Measurements from ENCODE around the gene VPS36.

Gene VPS36

GRCh38 chr13:52419080-52419479, 31.4 kb downstream of the VPS36 start:
- Histone ChIP-seq H2AFZ (ENCODE audit: low read depth) (no peak overlapping the region), H3K79me2 (ENCODE audit: insufficient read depth, low read depth) (no peaks in the 10 kb centered on the region), H3K9ac (no peak overlapping the region), H3K4me1 (ENCODE audit: low read depth, poor library complexity, severe bottlenecking) (no peaks in the 10 kb centered on the region), H3K36me3 (ENCODE audit: insufficient read depth) (no peaks in the 10 kb centered on the region; the same call in 1 of the 2 replicates), H3K4me2 (no peak overlapping the region), H3K4me3 (IDR thresholded peaks at IDR 0.05; ENCODE audit: insufficient read depth, low read depth, low read length) (no peak overlapping the region), H4K20me1 (ENCODE audit: insufficient read depth) (no peaks in the 10 kb centered on the region), H3K27me3 (ENCODE audit: insufficient read depth, low read depth) (no peaks in the 10 kb centered on the region), H3K27ac (no peak overlapping the region)
- TF ChIP-seq, protein P1, sequence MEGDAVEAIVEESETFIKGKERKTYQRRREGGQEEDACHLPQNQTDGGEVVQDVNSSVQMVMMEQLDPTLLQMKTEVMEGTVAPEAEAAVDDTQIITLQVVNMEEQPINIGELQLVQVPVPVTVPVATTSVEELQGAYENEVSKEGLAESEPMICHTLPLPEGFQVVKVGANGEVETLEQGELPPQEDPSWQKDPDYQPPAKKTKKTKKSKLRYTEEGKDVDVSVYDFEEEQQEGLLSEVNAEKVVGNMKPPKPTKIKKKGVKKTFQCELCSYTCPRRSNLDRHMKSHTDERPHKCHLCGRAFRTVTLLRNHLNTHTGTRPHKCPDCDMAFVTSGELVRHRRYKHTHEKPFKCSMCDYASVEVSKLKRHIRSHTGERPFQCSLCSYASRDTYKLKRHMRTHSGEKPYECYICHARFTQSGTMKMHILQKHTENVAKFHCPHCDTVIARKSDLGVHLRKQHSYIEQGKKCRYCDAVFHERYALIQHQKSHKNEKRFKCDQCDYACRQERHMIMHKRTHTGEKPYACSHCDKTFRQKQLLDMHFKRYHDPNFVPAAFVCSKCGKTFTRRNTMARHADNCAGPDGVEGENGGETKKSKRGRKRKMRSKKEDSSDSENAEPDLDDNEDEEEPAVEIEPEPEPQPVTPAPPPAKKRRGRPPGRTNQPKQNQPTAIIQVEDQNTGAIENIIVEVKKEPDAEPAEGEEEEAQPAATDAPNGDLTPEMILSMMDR (conservative IDR thresholded peaks at IDR 0.05; ENCODE audit: low read depth, low read length) = no peak

GRCh38 chr13:52414963-52415362, 35.5 kb downstream of the VPS36 start:
- Histone ChIP-seq H3K4me2 (no peak overlapping the region), H3K4me3 (IDR thresholded peaks at IDR 0.05; ENCODE audit: insufficient read depth, low read depth, low read length) (no peak overlapping the region), H3K79me2 (ENCODE audit: insufficient read depth, low read depth) (no peaks in the 10 kb centered on the region), H3K27me3 (ENCODE audit: insufficient read depth, low read depth) (no peaks in the 10 kb centered on the region), H3K27ac (no peak overlapping the region), H3K4me1 (ENCODE audit: low read depth, poor library complexity, severe bottlenecking) (no peaks in the 10 kb centered on the region), H3K9ac (no peak overlapping the region), H3K36me3 (ENCODE audit: insufficient read depth) (no peaks in the 10 kb centered on the region; the same call in 1 of the 2 replicates), H4K20me1 (ENCODE audit: insufficient read depth) (no peaks in the 10 kb centered on the region), H2AFZ (ENCODE audit: low read depth) (no peak overlapping the region)
- TF ChIP-seq, protein P1 (conservative IDR thresholded peaks at IDR 0.05; ENCODE audit: low read depth, low read length) = no peak

DNA sequence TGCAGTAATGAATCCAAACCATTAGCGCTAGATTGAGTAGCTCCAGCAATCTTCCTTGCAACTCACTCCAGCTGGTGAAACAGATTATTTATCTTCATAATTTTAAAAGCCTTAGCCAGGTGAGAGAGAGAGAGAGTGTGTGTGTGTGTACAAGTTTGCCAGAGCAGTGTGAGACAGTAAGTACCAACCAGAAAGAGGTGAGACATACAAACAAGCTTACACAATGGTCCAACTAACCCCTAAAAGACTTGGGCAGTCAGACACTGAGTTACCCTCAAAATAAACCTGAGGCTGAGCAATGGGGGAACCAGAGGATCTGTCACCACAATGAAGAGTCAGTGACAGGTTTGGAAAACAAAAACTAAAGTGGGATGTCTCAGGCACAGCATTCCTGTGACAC, 36.4 kb downstream of the VPS36 start:
- no peak overlapping the region for H3K27ac ChIP-seq
- H3K9ac ChIP-seq = no peak overlapping the region
- H3K27me3 ChIP-seq (ENCODE audit: insufficient read depth, low read depth) = no peaks in the 10 kb centered on the region
- H2AFZ ChIP-seq (ENCODE audit: low read depth) = no peak overlapping the region
- H4K20me1 ChIP-seq (ENCODE audit: insufficient read depth) = no peaks in the 10 kb centered on the region
- no peaks in the 10 kb centered on the region; the same call in 1 of the 2 replicates for H3K36me3 ChIP-seq (ENCODE audit: insufficient read depth)
- H3K4me2 ChIP-seq = no peak overlapping the region
- no peak overlapping the region for H3K4me3 ChIP-seq (IDR thresholded peaks at IDR 0.05; ENCODE audit: insufficient read depth, low read depth, low read length)
- TF ChIP-seq, protein P1 (conservative IDR thresholded peaks at IDR 0.05; ENCODE audit: low read depth, low read length) = no peak
- no peaks in the 10 kb centered on the region for H3K79me2 ChIP-seq (ENCODE audit: insufficient read depth, low read depth)
- no peaks in the 10 kb centered on the region for H3K4me1 ChIP-seq (ENCODE audit: low read depth, poor library complexity, severe bottlenecking)

GRCh38 chr13:52412128-52412527, 38.3 kb downstream of the VPS36 start:
- Histone ChIP-seq H3K27ac (no peak overlapping the region), H3K9ac (no peak overlapping the region), H3K27me3 (ENCODE audit: insufficient read depth, low read depth) (no peaks in the 10 kb centered on the region), H3K4me3 (IDR thresholded peaks at IDR 0.05; ENCODE audit: insufficient read depth, low read depth, low read length) (no peak overlapping the region), H3K4me1 (ENCODE audit: low read depth, poor library complexity, severe bottlenecking) (no peaks in the 10 kb centered on the region), H3K4me2 (no peak overlapping the region), H3K79me2 (ENCODE audit: insufficient read depth, low read depth) (no peaks in the 10 kb centered on the region), H4K20me1 (ENCODE audit: insufficient read depth) (no peaks in the 10 kb centered on the region), H3K36me3 (ENCODE audit: insufficient read depth) (no peaks in the 10 kb centered on the region; the same call in 1 of the 2 replicates), H2AFZ (ENCODE audit: low read depth) (no peak overlapping the region)
- TF ChIP-seq, protein P1 (conservative IDR thresholded peaks at IDR 0.05; ENCODE audit: low read depth, low read length) = no peak
